ENCODE measurements around the gene DIPK1B. TPM values are rescaled to one million over a fixed set of nuclear protein-coding genes. Genes with fewer than 3 reads are reported as not detected.
A peak's percentile ranks its signal among the peaks of the same experiment; 100 is the strongest.

Gene DIPK1B
- polyA plus RNA-seq, 3 donors = 0.10 TPM; not detected in 2

DNA sequence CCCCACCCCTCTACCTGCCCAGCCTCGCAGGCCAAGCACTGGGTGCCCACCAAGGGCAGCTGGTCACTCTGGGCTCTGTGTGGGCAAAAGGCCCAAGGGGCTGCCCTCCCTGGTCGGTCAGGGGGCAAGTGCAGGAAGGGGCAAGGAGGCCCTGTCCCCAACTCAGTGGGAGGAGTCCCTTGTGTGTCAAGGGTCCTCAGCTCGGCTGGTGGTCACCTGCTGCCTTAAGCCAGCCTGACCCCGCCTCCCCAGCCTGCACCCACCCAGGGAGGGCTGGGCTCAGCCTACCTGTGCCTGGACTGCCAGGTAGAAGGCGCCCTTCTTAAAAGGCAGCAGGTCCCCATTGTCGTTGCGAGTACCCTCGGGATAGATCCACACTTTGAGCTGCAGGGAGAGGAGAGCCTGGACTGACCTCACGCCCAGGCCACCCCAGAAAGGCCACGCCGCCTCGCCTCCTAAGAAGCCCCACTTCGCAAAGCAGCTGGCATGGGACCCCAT is 36.0 kb upstream of the DIPK1B start:
- Mint-ChIP-seq H3K4me1 (peaks cover 24% of the 10 kb centered on the region), H3K27me3 (ENCODE audit: low read depth in 3 of 3) (no peaks in the 10 kb centered on the region), H3K4me3 (no peak overlapping the region), H3K27ac (no peak overlapping the region), H3K9me3 (no peaks in the 10 kb centered on the region), H3K36me3 (peaks cover 18 to 40% of the 10 kb centered on the region in 2 donors)
- Histone ChIP-seq H3K27ac (ENCODE audit: low read depth in 1 of 2, low read length in 2 of 2) (no peak overlapping the region), H3K36me3 (replicated peaks in 1 of 2; ENCODE audit: control insufficient read depth in 1 of 2, insufficient read depth in 2 of 2, low read length in 2 of 2) (peaks cover 40 to 47% of the 10 kb centered on the region in 2 donors), H3K4me1 (ENCODE audit: control insufficient read depth in 1 of 2, insufficient read depth in 2 of 2, low read length in 2 of 2) (peaks cover 32 to 36% of the 10 kb centered on the region in 2 donors), H3K4me3 (replicated peaks in 1 of 3; ENCODE audit: low read depth in 2 of 3, low read length in 3 of 3) (no peak overlapping the region), H2AFZ (ENCODE audit: insufficient read depth, low read depth, low read length, poor library complexity, severe bottlenecking) (no peak overlapping the region), H3K4me2 (replicated peaks; ENCODE audit: extremely low read depth, low read length, poor library complexity, severe bottlenecking) (no peak overlapping the region), H3K9me3 (replicated peaks in 1 of 2; ENCODE audit: control insufficient read depth in 1 of 2, insufficient read depth in 1 of 2, low read length in 2 of 2) (no peaks in the 10 kb centered on the region), H4K20me1 (ENCODE audit: insufficient read depth, low read length) (peaks cover 87% of the 10 kb centered on the region), H3K27me3 (ENCODE audit: control insufficient read depth in 2 of 2, insufficient read depth in 2 of 2, low read length in 2 of 2) (no peaks in the 10 kb centered on the region), H3K9ac (ENCODE audit: insufficient read depth, low read length, poor library complexity, severe bottlenecking) (no peak overlapping the region), H3K79me2 (ENCODE audit: insufficient read depth, low read length) (peaks cover 31% of the 10 kb centered on the region)
- no peak for DNase-seq
- TF ChIP-seq, protein P1, sequence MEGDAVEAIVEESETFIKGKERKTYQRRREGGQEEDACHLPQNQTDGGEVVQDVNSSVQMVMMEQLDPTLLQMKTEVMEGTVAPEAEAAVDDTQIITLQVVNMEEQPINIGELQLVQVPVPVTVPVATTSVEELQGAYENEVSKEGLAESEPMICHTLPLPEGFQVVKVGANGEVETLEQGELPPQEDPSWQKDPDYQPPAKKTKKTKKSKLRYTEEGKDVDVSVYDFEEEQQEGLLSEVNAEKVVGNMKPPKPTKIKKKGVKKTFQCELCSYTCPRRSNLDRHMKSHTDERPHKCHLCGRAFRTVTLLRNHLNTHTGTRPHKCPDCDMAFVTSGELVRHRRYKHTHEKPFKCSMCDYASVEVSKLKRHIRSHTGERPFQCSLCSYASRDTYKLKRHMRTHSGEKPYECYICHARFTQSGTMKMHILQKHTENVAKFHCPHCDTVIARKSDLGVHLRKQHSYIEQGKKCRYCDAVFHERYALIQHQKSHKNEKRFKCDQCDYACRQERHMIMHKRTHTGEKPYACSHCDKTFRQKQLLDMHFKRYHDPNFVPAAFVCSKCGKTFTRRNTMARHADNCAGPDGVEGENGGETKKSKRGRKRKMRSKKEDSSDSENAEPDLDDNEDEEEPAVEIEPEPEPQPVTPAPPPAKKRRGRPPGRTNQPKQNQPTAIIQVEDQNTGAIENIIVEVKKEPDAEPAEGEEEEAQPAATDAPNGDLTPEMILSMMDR (IDR thresholded peaks at IDR 0.05) = no peak
- intact Hi-C loops (cut with micrococcal nuclease) = no loop called here
- over 99% methylated on average over 9 of the region's 13 CpGs for WGBS (ENCODE audit: insufficient coverage)

DNA sequence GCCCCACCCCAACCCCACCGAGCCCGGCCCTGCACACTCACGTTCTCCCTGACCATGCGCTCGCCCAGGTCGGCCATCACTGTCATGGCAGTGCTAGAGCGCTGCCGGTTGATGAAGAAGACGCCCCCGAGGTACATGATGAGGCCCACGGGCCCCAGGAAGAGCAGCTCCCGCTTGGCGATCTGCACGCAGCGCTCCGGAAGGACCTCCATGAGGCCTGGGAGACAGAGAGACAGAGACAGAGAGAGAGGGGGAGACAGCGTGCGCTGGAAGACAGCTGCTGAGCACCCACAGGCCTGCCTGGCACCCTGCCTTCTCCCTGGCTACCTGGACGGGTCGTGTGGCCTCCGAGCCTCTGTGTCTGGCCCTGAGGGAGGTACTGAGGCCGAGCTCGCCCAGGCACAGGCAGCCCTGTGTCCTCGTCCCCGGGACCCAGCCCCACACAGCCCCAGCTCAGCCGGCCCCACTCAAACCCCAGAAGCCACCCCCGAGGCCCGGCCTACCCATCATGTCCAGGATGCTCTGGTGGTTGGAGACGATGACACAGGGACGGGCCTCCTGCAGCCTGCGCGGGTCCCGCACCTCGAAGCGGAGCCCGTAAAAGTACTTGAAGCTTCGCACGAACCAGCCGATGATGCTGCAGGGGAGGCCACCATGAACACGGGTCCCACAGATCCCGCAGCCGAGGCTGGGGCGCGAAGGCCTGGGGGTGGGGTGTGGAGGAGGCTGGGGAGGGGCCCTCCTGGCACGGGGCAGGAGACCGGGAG is 35.3 kb upstream of the DIPK1B start:
- Mint-ChIP-seq H3K4me1 (peaks cover 24% of the 10 kb centered on the region), H3K4me3 (no peak overlapping the region), H3K27me3 (ENCODE audit: low read depth in 3 of 3) (no peaks in the 10 kb centered on the region), H3K9me3 (no peaks in the 10 kb centered on the region), H3K27ac (peak overlapping the region in 2 of 7 donors; percentile 26 to 37), H3K36me3 (peaks cover 18 to 45% of the 10 kb centered on the region in 2 donors)
- Histone ChIP-seq H2AFZ (ENCODE audit: insufficient read depth, low read depth, low read length, poor library complexity, severe bottlenecking) (no peak overlapping the region), H3K36me3 (replicated peaks in 1 of 2; ENCODE audit: control insufficient read depth in 1 of 2, insufficient read depth in 2 of 2, low read length in 2 of 2) (peaks cover 40 to 47% of the 10 kb centered on the region in 2 donors), H3K9me3 (replicated peaks in 1 of 2; ENCODE audit: control insufficient read depth in 1 of 2, insufficient read depth in 1 of 2, low read length in 2 of 2) (no peaks in the 10 kb centered on the region), H3K9ac (ENCODE audit: insufficient read depth, low read length, poor library complexity, severe bottlenecking) (no peak overlapping the region), H3K27ac (ENCODE audit: low read depth in 1 of 2, low read length in 2 of 2) (no peak overlapping the region), H3K79me2 (ENCODE audit: insufficient read depth, low read length) (peaks cover 39% of the 10 kb centered on the region), H3K27me3 (ENCODE audit: control insufficient read depth in 2 of 2, insufficient read depth in 2 of 2, low read length in 2 of 2) (no peaks in the 10 kb centered on the region), H3K4me2 (replicated peaks; ENCODE audit: extremely low read depth, low read length, poor library complexity, severe bottlenecking) (no peak overlapping the region), H3K4me3 (replicated peaks in 1 of 3; ENCODE audit: low read depth in 2 of 3, low read length in 3 of 3) (no peak overlapping the region), H4K20me1 (ENCODE audit: insufficient read depth, low read length) (peaks cover 84% of the 10 kb centered on the region), H3K4me1 (ENCODE audit: control insufficient read depth in 1 of 2, insufficient read depth in 2 of 2, low read length in 2 of 2) (peaks cover 32 to 38% of the 10 kb centered on the region in 2 donors)
- WGBS (ENCODE audit: insufficient coverage) = 94% methylated on average over 46 of the region's 46 CpGs
- intact Hi-C loops (cut with micrococcal nuclease) = no loop called here
- TF ChIP-seq, protein P1 (IDR thresholded peaks at IDR 0.05) = no peak
- no peak for DNase-seq

All from CD14-positive monocyte (primary cell).